ENCODE data around the gene MTARC2. TPM values are rescaled to one million over a fixed set of nuclear protein-coding genes. Genes with fewer than 3 reads are reported as not detected.

The MTARC2 gene
- total and polyA plus RNA-seq, 9 donors: 12.8 to 80.2 (median 23.6) TPM

DNA sequence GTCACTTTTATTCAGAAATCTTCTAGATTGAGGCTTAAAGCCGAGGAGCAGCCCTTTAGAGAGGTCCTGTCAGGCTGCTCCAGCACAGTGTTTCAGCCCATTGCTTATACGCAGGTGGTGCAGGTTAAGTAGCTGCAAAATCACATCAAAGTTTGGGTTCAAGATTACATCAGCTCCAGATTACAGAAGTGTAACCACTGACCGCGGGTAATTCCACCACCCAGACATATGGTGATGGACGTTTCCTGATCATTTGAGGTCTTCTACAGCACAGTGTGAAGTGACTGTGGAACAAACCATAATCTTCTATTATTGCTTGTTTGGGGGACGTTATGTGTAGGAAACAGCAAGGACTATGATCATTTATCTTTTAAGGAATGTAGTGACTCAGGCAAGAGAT, 46.1 kb upstream of the MTARC2 start:
- WGBS, 3 donors: 78 to 83% (median 81%) methylated on average over 6 of the region's 6 CpGs
- Histone ChIP-seq H3K9me3 (no peaks in the 10 kb centered on the region), H3K27ac (no peak overlapping the region), H3K27me3 (no peaks in the 10 kb centered on the region), H3K36me3 (no peaks in the 10 kb centered on the region), H3K4me1 (ENCODE audit: insufficient read depth) (peaks cover 2% of the 10 kb centered on the region), H3K4me3 (no peak overlapping the region)
- TF ChIP-seq POLR2A (IDR thresholded peaks at IDR 0.05) (no peak), EP300 (IDR thresholded peaks at IDR 0.05) (no peak)
- TF ChIP-seq, protein P1, sequence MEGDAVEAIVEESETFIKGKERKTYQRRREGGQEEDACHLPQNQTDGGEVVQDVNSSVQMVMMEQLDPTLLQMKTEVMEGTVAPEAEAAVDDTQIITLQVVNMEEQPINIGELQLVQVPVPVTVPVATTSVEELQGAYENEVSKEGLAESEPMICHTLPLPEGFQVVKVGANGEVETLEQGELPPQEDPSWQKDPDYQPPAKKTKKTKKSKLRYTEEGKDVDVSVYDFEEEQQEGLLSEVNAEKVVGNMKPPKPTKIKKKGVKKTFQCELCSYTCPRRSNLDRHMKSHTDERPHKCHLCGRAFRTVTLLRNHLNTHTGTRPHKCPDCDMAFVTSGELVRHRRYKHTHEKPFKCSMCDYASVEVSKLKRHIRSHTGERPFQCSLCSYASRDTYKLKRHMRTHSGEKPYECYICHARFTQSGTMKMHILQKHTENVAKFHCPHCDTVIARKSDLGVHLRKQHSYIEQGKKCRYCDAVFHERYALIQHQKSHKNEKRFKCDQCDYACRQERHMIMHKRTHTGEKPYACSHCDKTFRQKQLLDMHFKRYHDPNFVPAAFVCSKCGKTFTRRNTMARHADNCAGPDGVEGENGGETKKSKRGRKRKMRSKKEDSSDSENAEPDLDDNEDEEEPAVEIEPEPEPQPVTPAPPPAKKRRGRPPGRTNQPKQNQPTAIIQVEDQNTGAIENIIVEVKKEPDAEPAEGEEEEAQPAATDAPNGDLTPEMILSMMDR (IDR thresholded peaks at IDR 0.05): no peak
- no peak for DNase-seq
- intact Hi-C loops (cut with DNase I): no loop called here

GRCh38 chr1:220702733-220703270, 45.3 kb upstream of the MTARC2 start:
- DNase-seq: no peak
- no peaks in the 10 kb centered on the region for H3K27me3 ChIP-seq
- H3K4me1 ChIP-seq (ENCODE audit: insufficient read depth): peaks cover 2% of the 10 kb centered on the region
- TF ChIP-seq, protein P1 (IDR thresholded peaks at IDR 0.05): no peak
- no peak for TF ChIP-seq POLR2A (IDR thresholded peaks at IDR 0.05)
- no peak for TF ChIP-seq EP300 (IDR thresholded peaks at IDR 0.05)
- no peak overlapping the region for H3K27ac ChIP-seq
- H3K36me3 ChIP-seq: no peaks in the 10 kb centered on the region
- no peak overlapping the region for H3K4me3 ChIP-seq
- WGBS, 3 donors: 73 to 74% (median 74%) methylated on average over 5 of the region's 5 CpGs
- intact Hi-C loops (cut with DNase I): no loop called here
- no peaks in the 10 kb centered on the region for H3K9me3 ChIP-seq

DNA sequence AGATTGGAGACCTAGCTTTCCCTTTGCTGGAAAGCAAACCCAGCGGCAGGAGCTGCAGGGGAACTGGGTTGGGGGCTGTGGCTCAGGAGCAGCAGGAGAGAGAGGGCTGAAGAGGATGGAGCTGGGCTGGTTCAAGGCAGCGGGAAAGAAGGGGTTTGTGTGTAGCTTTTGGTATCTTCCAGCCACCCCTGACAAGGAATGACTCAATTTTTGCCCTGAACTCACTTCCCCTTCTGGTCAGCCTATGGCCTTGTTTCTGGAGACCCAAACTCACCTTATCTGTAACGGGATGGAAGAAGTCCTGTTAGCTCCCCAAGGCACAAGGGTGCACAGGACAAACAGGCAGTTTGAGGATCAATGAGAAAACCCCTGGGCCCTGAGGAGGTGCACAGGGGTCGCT, 44.8 kb upstream of the MTARC2 start:
- H3K4me3 ChIP-seq: no peak overlapping the region
- TF ChIP-seq POLR2A (IDR thresholded peaks at IDR 0.05) (no peak), EP300 (IDR thresholded peaks at IDR 0.05) (no peak)
- TF ChIP-seq, protein P1 (IDR thresholded peaks at IDR 0.05): no peak
- H3K36me3 ChIP-seq: no peaks in the 10 kb centered on the region
- H3K4me1 ChIP-seq (ENCODE audit: insufficient read depth): peaks cover 2% of the 10 kb centered on the region
- H3K27ac ChIP-seq: no peak overlapping the region
- H3K27me3 ChIP-seq: no peaks in the 10 kb centered on the region
- 82 to 92% (median 91%) methylated on average over 4 of the region's 4 CpGs for WGBS, 3 donors
- no peak for DNase-seq
- intact Hi-C loops (cut with DNase I): no loop called here
- H3K9me3 ChIP-seq: no peaks in the 10 kb centered on the region

DNA sequence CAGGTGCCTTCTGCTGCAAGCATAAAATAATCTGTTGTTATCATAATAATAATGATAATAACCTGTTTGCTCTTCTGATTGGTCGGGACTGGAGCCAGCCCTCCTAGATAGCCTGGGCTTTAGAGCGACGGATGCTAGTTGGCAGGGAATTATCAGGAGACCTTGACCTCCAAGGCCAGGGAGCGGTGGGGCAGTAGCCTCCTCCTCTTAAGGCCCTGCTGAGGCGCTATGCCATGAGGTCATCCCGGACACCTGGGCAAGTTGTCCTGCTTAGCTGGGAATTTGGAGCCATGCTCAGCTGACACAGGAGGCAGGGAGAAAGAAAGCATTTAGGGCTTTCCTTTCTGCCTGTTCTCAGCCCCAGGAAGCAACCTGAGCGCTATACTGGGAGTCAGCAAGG, 42.3 kb upstream of the MTARC2 start:
- intact Hi-C loops (cut with DNase I): no loop called here
- no peaks in the 10 kb centered on the region for H3K9me3 ChIP-seq
- no peak overlapping the region for H3K4me3 ChIP-seq
- H3K27me3 ChIP-seq: no peaks in the 10 kb centered on the region
- no peak for TF ChIP-seq POLR2A (IDR thresholded peaks at IDR 0.05)
- TF ChIP-seq, protein P1 (IDR thresholded peaks at IDR 0.05): no peak
- no peak for TF ChIP-seq EP300 (IDR thresholded peaks at IDR 0.05)
- H3K27ac ChIP-seq: peak overlapping the region in 1 of 2 donors; percentile 19
- WGBS, 3 donors: 31 to 44% (median 33%) methylated on average over 7 of the region's 7 CpGs
- H3K36me3 ChIP-seq: no peaks in the 10 kb centered on the region
- peaks cover 3% of the 10 kb centered on the region for H3K4me1 ChIP-seq (ENCODE audit: insufficient read depth)
- peak in 1 of 5 donors; percentile 52 for DNase-seq
